ENCODE measurements around the gene LRRFIP1.
"Not testable (repeated sequence)": the region's sequence is repeated elsewhere in the genome, so short reads cannot be mapped to it uniquely, and the experiment has no call there.

Gene LRRFIP1

DNA sequence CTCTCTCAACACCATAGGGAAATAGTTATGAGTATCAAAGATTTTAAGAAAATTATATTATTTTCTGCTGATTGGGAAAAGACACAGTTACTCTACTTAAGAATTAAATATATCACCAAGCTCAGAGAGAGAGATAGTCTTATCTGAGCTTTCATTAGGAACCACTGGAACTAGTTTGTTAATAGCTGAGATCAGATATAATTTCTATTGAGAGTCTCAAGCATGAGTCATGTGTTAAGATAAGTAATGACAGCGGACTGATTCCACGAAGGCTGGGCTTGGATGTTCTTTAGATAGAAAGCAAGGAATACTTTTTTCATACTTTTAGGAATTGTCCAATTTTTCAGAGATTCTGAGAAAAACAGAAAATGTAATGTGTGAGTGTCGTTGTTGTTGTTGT is 126.8 kb downstream of the LRRFIP1 start:
- no peak overlapping the region for H2AFZ ChIP-seq (ENCODE audit: low read depth, low read length)
- no peak overlapping the region for H3K4me3 ChIP-seq (ENCODE audit: low read length)
- peaks cover 65% of the 10 kb centered on the region for H3K36me3 ChIP-seq (ENCODE audit: insufficient read depth, low read length)
- no peaks in the 10 kb centered on the region for H3K27me3 ChIP-seq (ENCODE audit: insufficient read depth, low read length)
- no peaks in the 10 kb centered on the region for H3K4me1 ChIP-seq (ENCODE audit: insufficient read depth, low read length)
- peaks cover 2% of the 10 kb centered on the region for H3K9me3 ChIP-seq (ENCODE audit: low read length)

DNA sequence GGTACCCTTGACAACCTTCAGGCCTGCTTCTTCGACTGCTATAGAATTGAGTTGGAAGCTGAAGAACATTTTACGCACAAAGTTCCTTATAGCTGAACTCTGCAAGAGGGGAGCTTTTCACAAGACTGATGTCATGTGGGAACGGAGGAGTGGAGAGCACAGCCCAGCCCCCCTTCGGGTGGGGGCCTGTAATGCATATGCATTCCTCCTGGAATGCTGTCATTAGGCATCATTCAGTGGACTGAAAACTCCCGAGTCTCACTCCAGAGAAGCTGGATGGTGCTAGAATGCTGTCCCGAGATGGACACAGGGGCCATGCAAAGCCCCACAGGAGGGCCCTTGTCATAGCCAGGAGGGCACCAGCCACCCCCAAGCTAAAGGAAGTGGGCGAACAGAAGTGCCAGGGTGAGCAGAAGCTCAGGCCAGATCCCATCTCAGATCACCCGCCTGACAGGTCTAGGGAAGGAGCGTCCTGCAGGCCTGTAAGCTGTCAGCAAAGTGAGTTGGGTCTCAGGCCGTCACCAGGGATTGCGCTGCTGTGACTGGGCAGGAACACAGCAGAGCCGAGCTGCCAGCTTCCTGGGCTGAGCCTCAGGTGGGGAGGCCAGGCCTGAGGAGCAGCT is 127.3 kb downstream of the LRRFIP1 start:
- H3K9me3 ChIP-seq (ENCODE audit: low read length) = peaks cover 2% of the 10 kb centered on the region
- H2AFZ ChIP-seq (ENCODE audit: low read depth, low read length) = no peak overlapping the region
- peaks cover 65% of the 10 kb centered on the region for H3K36me3 ChIP-seq (ENCODE audit: insufficient read depth, low read length)

DNA sequence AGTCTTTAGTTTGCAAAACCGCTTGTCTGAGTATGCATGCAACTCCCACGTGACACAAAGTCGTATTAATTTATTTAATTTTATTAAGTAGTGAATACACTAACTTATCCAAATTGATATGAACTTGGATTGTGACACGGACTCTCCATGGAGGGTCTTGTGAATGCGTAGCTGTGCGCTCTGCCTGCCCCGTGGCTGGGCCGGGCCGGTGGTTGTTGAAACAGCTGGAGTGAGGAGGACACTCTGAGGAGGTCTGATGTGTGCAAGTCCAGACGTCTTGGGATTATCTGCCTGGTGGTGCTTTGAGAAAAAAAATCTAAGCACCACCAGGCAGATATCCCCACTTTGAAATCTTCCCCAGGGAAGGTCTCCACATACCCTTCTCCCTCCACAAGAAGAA is 130.2 kb downstream of the LRRFIP1 start:
- H3K4me1 ChIP-seq (ENCODE audit: insufficient read depth, low read length) = peaks cover 13% of the 10 kb centered on the region
- no peak overlapping the region for H3K4me3 ChIP-seq (ENCODE audit: low read length)
- H3K27me3 ChIP-seq (ENCODE audit: insufficient read depth, low read length) = no peaks in the 10 kb centered on the region
- H3K36me3 ChIP-seq (ENCODE audit: insufficient read depth, low read length) = peaks cover 58% of the 10 kb centered on the region
- H3K9me3 ChIP-seq (ENCODE audit: low read length) = peaks cover 2% of the 10 kb centered on the region
- H2AFZ ChIP-seq (ENCODE audit: low read depth, low read length) = no peak overlapping the region

More for the DNA sequence above, 127.3 kb downstream of the LRRFIP1 start:
- Histone ChIP-seq H3K27me3 (ENCODE audit: insufficient read depth, low read length) (no peaks in the 10 kb centered on the region), H3K4me3 (ENCODE audit: low read length) (no peak overlapping the region), H3K4me1 (ENCODE audit: insufficient read depth, low read length) (no peaks in the 10 kb centered on the region)

DNA sequence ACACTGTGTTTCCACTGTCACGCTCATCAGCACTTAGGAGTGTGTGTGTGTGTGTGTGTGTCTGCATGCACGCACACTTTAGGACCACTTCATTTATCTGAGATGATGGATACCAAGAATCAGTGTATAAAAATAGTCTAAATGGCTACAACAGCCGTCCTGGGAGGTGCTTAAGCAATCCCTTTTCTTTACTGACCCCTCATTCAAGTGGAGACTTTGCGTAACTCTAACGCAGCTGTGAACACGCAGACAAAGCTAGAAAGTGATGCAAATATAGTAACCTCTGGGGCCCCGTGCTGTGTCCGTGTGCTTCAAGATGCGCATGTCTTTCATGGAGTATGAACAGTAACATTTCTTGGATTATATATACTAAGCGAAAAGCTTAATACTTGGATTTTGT is 130.8 kb downstream of the LRRFIP1 start:
- Histone ChIP-seq H2AFZ (ENCODE audit: low read depth, low read length) (no peak overlapping the region), H3K27me3 (ENCODE audit: insufficient read depth, low read length) (no peaks in the 10 kb centered on the region), H3K36me3 (ENCODE audit: insufficient read depth, low read length) (peaks cover 62% of the 10 kb centered on the region), H3K9me3 (ENCODE audit: low read length) (peaks cover 2% of the 10 kb centered on the region), H3K4me1 (ENCODE audit: insufficient read depth, low read length) (peaks cover 13% of the 10 kb centered on the region), H3K4me3 (ENCODE audit: low read length) (no peak overlapping the region)

GRCh38 chr2:237759176-237759575 is 131.8 kb downstream of the LRRFIP1 start:
- H2AFZ ChIP-seq (ENCODE audit: low read depth, low read length) = no peak overlapping the region
- peaks cover 13% of the 10 kb centered on the region for H3K4me1 ChIP-seq (ENCODE audit: insufficient read depth, low read length)
- H3K4me3 ChIP-seq (ENCODE audit: low read length) = no peak overlapping the region
- H3K9me3 ChIP-seq (ENCODE audit: low read length) = peaks cover 2% of the 10 kb centered on the region
- no peaks in the 10 kb centered on the region for H3K27me3 ChIP-seq (ENCODE audit: insufficient read depth, low read length)
- peaks cover 61% of the 10 kb centered on the region for H3K36me3 ChIP-seq (ENCODE audit: insufficient read depth, low read length)

DNA sequence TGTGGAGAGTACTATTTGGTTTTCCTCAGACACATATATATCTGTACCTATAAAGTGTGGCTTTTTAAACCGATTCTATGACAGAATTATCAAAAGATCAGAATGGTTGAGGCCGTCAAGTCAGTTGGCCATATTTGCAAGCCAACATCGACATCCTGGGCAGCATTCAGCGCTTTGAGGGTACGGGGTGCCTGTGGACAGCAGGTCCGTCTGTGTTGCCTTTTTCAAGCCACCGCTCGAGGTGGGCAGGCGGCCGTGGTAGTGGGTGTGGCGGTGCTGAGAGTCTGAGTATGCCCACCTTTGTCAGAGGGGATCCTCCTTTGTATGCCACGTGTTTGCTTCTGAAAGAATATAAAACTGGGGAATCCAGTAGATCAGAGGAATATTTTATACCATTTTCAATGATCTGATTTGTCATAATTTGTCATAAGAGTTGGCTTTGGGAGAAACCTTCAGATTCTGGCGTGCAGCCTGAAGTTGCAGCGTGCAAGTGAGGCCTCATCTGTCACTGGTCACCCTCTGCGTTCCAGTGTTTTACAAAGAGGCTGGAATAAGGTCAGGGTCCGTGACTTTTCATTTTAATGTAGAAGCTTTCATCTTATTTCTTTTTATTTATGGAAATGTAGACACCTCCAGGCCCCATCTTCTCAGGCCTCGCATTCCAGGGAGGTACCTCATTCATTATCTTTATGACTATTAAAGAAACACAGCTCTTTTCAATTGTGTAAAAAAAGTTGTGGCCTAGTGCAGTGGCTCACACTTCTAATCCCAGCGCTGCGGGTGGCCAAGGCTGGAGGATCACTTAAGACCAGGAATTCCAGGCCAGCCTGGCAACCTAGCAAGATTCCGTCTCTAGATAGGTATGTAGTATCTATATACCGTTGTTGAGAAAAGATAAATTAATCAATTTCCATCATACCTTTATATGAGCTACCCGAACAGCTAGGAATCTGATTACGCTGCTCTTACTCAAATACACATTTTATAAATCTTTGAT is 133.4 kb downstream of the LRRFIP1 start:
- Histone ChIP-seq H3K4me1 (ENCODE audit: insufficient read depth, low read length) (peaks cover 13% of the 10 kb centered on the region), H3K36me3 (ENCODE audit: insufficient read depth, low read length) (peaks cover 48% of the 10 kb centered on the region), H2AFZ (ENCODE audit: low read depth, low read length) (no peak overlapping the region), H3K4me3 (ENCODE audit: low read length) (no peak overlapping the region), H3K27me3 (ENCODE audit: insufficient read depth, low read length) (no peaks in the 10 kb centered on the region), H3K9me3 (ENCODE audit: low read length) (no peaks in the 10 kb centered on the region)

DNA sequence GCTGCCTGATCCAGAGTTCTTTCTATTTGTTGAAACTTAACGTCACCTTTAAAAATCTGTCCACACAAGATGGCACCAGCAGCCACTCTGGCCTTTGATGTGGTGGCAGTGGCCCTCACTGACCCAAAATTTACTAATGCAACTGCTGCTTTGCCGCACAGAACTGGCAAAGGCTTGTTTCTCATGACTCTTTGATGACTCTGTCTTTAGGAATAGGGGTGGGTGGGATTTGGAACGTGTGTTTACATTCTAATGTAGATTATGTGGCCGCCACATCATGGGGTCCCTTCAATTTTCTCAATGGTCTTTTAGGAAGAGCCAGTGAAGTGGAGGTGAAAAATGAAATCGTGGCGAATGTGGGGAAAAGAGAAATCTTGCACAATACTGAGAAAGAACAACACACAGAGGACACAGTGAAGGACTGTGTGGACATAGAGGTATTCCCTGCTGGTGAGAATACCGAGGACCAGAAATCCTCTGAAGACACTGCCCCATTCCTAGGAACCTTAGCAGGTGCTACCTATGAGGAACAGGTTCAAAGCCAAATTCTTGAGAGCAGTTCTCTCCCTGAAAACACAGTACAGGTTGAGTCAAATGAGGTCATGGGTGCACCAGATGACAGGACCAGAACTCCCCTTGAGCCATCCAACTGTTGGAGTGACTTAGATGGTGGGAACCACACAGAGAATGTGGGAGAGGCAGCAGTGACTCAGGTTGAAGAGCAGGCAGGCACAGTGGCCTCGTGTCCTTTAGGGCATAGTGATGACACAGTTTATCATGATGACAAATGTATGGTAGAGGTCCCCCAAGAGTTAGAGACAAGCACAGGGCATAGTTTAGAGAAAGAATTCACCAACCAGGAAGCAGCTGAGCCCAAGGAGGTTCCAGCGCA is 135.2 kb downstream of the LRRFIP1 start:
- not testable (repeated sequence) for H2AFZ ChIP-seq (ENCODE audit: low read depth, low read length); H3K9me3 ChIP-seq (ENCODE audit: low read length); H3K27me3 ChIP-seq (ENCODE audit: insufficient read depth, low read length); H3K4me3 ChIP-seq (ENCODE audit: low read length)
- H3K36me3 ChIP-seq (ENCODE audit: insufficient read depth, low read length) = peaks cover 44% of the 10 kb centered on the region
- H3K4me1 ChIP-seq (ENCODE audit: insufficient read depth, low read length) = peaks cover 13% of the 10 kb centered on the region

GRCh38 chr2:237763812-237764211 is 136.4 kb downstream of the LRRFIP1 start:
- H3K4me3 ChIP-seq (ENCODE audit: low read length) = no peak overlapping the region

DNA sequence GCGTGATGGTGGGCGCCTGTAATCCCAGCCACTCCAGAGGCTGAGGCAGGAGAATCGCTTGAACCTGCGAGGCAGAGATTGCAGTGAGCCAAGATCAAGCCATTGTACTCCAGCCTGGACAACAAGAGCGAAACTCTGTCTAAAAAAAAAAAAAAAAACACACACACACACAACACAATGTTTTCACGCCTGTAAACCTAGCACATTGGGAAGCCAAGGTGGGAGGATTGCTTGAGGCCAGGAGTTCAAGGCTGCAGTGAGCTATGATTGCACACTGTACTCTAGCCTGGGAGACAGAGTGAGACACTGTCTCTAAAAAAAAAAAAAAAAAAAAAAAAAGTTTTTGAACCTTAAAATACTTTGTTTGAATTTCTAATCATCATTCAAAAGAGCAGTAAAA is 137.7 kb downstream of the LRRFIP1 start:
- not testable (repeated sequence) for H3K27me3 ChIP-seq (ENCODE audit: insufficient read depth, low read length); H3K4me3 ChIP-seq (ENCODE audit: low read length); H2AFZ ChIP-seq (ENCODE audit: low read depth, low read length); H3K9me3 ChIP-seq (ENCODE audit: low read length)
- peaks cover 37% of the 10 kb centered on the region for H3K36me3 ChIP-seq (ENCODE audit: insufficient read depth, low read length)
- H3K4me1 ChIP-seq (ENCODE audit: insufficient read depth, low read length) = peaks cover 12% of the 10 kb centered on the region

More at GRCh38 chr2:237763812-237764211, 136.4 kb downstream of the LRRFIP1 start:
- H2AFZ ChIP-seq (ENCODE audit: low read depth, low read length) = no peak overlapping the region
- peaks cover 38% of the 10 kb centered on the region for H3K36me3 ChIP-seq (ENCODE audit: insufficient read depth, low read length)
- no peaks in the 10 kb centered on the region for H3K27me3 ChIP-seq (ENCODE audit: insufficient read depth, low read length)
- H3K4me1 ChIP-seq (ENCODE audit: insufficient read depth, low read length) = peaks cover 13% of the 10 kb centered on the region
- no peaks in the 10 kb centered on the region for H3K9me3 ChIP-seq (ENCODE audit: low read length)

GRCh38 chr2:237765875-237766274 is 138.5 kb downstream of the LRRFIP1 start:
- Histone ChIP-seq H3K36me3 (ENCODE audit: insufficient read depth, low read length) (peaks cover 35% of the 10 kb centered on the region), H3K9me3 (ENCODE audit: low read length) (no peaks in the 10 kb centered on the region), H2AFZ (ENCODE audit: low read depth, low read length) (no peak overlapping the region), H3K27me3 (ENCODE audit: insufficient read depth, low read length) (no peaks in the 10 kb centered on the region), H3K4me3 (ENCODE audit: low read length) (no peak overlapping the region), H3K4me1 (ENCODE audit: insufficient read depth, low read length) (peaks cover 5% of the 10 kb centered on the region)

GRCh38 chr2:237766340-237766739 is 139.0 kb downstream of the LRRFIP1 start:
- Histone ChIP-seq H3K4me1 (ENCODE audit: insufficient read depth, low read length) (peaks cover under 1% of the 10 kb centered on the region), H3K27me3 (ENCODE audit: insufficient read depth, low read length) (no peaks in the 10 kb centered on the region), H2AFZ (ENCODE audit: low read depth, low read length) (no peak overlapping the region), H3K4me3 (ENCODE audit: low read length) (no peak overlapping the region), H3K36me3 (ENCODE audit: insufficient read depth, low read length) (peaks cover 36% of the 10 kb centered on the region), H3K9me3 (ENCODE audit: low read length) (no peaks in the 10 kb centered on the region)

- H3K27me3 ChIP-seq (ENCODE audit: insufficient read depth, low read length) = no peaks in the 10 kb centered on the region
- H3K4me3 ChIP-seq (ENCODE audit: low read length) = no peak overlapping the region
- no peak overlapping the region for H2AFZ ChIP-seq (ENCODE audit: low read depth, low read length)
- H3K9me3 ChIP-seq (ENCODE audit: low read length) = no peaks in the 10 kb centered on the region
- H3K36me3 ChIP-seq (ENCODE audit: insufficient read depth, low read length) = peaks cover 31% of the 10 kb centered on the region
- H3K4me1 ChIP-seq (ENCODE audit: insufficient read depth, low read length) = peaks cover 8% of the 10 kb centered on the region
Measured at GRCh38 chr2:237772513-237772912, 145.1 kb downstream of the LRRFIP1 start.

All from neuron (in vitro differentiated cells).